GM13976 (cell line): Measurements from ENCODE around the gene ST8SIA2.

Experiments
- DNase-seq: peaks from one replicate; pipeline ENCODE4 v3.0.0; 2012; ENCODE audit warnings: low spot score
- CTCF ChIP-seq: IDR thresholded peaks from 2 replicates; pipeline ENCODE4 v1.5.1; 2012; ENCODE audit warnings: borderline replicate concordance, mild to moderate bottlenecking; ENCODE audit not compliant: insufficient read depth; ENCODE audit errors: extremely low read depth, missing control alignments, control extremely low read depth
- in situ Hi-C: fragments of 300-500 bp; cut with MboI; formaldehyde crosslinking; loops from one replicate; pipeline ENCODE4 v1.12.0; 2022; ENCODE audit warnings: low sequenced_read_pairs, mixed read lengths, inconsistent platforms; ENCODE audit not compliant: unreplicated experiment

ST8SIA2 gene

GRCh38 chr15:92394309-92395097 lies 822 bp downstream of the ST8SIA2 start:
- in situ Hi-C loops = loop anchor here (25.0 kb wide), 1 partner anchor 318 kb away; no protein-coding TSS in a partner anchor
- DNase-seq = peak; percentile 22
- no peak for TF ChIP-seq CTCF

GRCh38 chr15:92395098-92395635 lies 1.5 kb downstream of the ST8SIA2 start:
- DNase-seq = no peak
- in situ Hi-C loops = loop anchor here (25.0 kb wide), 1 partner anchor 317 kb away; no protein-coding TSS in a partner anchor
- TF ChIP-seq CTCF = no peak

- TF ChIP-seq CTCF = no peak
- in situ Hi-C loops = loop anchor here (25.0 kb wide), 1 partner anchor 313 kb away; no protein-coding TSS in a partner anchor
- no peak for DNase-seq
Observed at GRCh38 chr15:92399271-92399950, 5.7 kb downstream of the ST8SIA2 start.

GRCh38 chr15:92400573-92400972 lies 6.9 kb downstream of the ST8SIA2 start:
- no peak for TF ChIP-seq CTCF

GRCh38 chr15:92400980-92401787 lies 7.5 kb downstream of the ST8SIA2 start:
- in situ Hi-C loops = no loop called here
- TF ChIP-seq CTCF = no peak
- no peak for DNase-seq

More at GRCh38 chr15:92400573-92400972, 6.9 kb downstream of the ST8SIA2 start:
- in situ Hi-C loops = no loop called here
- no peak for DNase-seq

GRCh38 chr15:92402751-92403150 lies 9.1 kb downstream of the ST8SIA2 start:
- TF ChIP-seq CTCF = no peak
- in situ Hi-C loops = no loop called here
- DNase-seq = no peak
